HG03460 (cell line): ENCODE results near the gene ATP2A1.
"Not testable (repeated sequence)": the region's sequence is repeated elsewhere in the genome, so short reads cannot be mapped to it uniquely, and the experiment has no call there.

Source experiments
- ATAC-seq: cut with Tn5 transposase; IDR thresholded peaks from one replicate; pipeline ENCODE4 v1.9.1; 2021; ENCODE audit not compliant: unreplicated experiment

Gene ATP2A1

GRCh38 chr16:28880955-28881354, 2.7 kb downstream of the ATP2A1 start:
- ATAC-seq, result no peak

- ATAC-seq, result not testable (repeated sequence)
Observed at GRCh38 chr16:28881565-28881964, 3.3 kb downstream of the ATP2A1 start.

GRCh38 chr16:28882551-28883160, 4.4 kb downstream of the ATP2A1 start:
- ATAC-seq, result no peak

- ATAC-seq, result no peak
Observed at GRCh38 chr16:28883221-28883996, 5.1 kb downstream of the ATP2A1 start.

- ATAC-seq, result no peak
Observed at GRCh38 chr16:28884045-28884444, 5.8 kb downstream of the ATP2A1 start.

- ATAC-seq, result no peak
Observed at GRCh38 chr16:28886945-28887344, 8.7 kb downstream of the ATP2A1 start.

GRCh38 chr16:28890355-28890754, 12.1 kb downstream of the ATP2A1 start:
- ATAC-seq, result not testable (repeated sequence)

- no peak for ATAC-seq
Observed at GRCh38 chr16:28891964-28892890, 13.9 kb downstream of the ATP2A1 start.

- ATAC-seq, result no peak
Observed at GRCh38 chr16:28893291-28893690, 15.0 kb downstream of the ATP2A1 start.

GRCh38 chr16:28895609-28896008, 17.3 kb downstream of the ATP2A1 start:
- no peak for ATAC-seq

GRCh38 chr16:28897826-28898225, 19.5 kb downstream of the ATP2A1 start:
- no peak for ATAC-seq

- ATAC-seq, result no peak
Observed at GRCh38 chr16:28898266-28898665, 20.0 kb downstream of the ATP2A1 start.

- no peak for ATAC-seq
Observed at GRCh38 chr16:28898942-28899341, 20.7 kb downstream of the ATP2A1 start.

GRCh38 chr16:28899882-28900590, 21.7 kb downstream of the ATP2A1 start:
- ATAC-seq, result no peak

GRCh38 chr16:28900601-28901000, 22.3 kb downstream of the ATP2A1 start:
- ATAC-seq, result no peak

GRCh38 chr16:28901862-28902261, 23.6 kb downstream of the ATP2A1 start:
- ATAC-seq, result no peak

- ATAC-seq, result no peak
Observed at GRCh38 chr16:28902909-28903308, 24.6 kb downstream of the ATP2A1 start.

- no peak for ATAC-seq
Observed at GRCh38 chr16:28903344-28904042, 25.2 kb downstream of the ATP2A1 start.

GRCh38 chr16:28904363-28904762, 26.1 kb downstream of the ATP2A1 start:
- no peak for ATAC-seq

GRCh38 chr16:28904828-28905227, 26.5 kb downstream of the ATP2A1 start:
- ATAC-seq, result no peak
